Uterus (tissue), 2 donors: ENCODE measurements around the gene RAB7A.

Source experiments
- CTCF ChIP-seq, 4 experiments: fragments of 200-600 bp in 2 of 4; fragments of 450-650 bp in 2 of 4; sonication (generic) in 2 of 4; IDR thresholded peaks; one replicate each; pipeline ENCODE4 v1.5.1; 2016 to 2019; ENCODE audit warnings: antibody characterized with exemption in 4 of 4, mild to moderate bottlenecking in 2 of 4, moderate library complexity in 1 of 4
- POLR2A ChIP-seq, 2 donors: fragments of 450-650 bp; IDR thresholded peaks; one replicate each; pipeline ENCODE4 v1.6.1; 2016; ENCODE audit warnings: antibody characterized with exemption in 2 of 2, mild to moderate bottlenecking in 1 of 2, moderate library complexity in 1 of 2

- no peak for TF ChIP-seq CTCF (IDR thresholded peaks at IDR 0.05)
- no peak for TF ChIP-seq POLR2A (IDR thresholded peaks at IDR 0.05)
Observed at GRCh38 chr3:128844502-128844901, 118.5 kb downstream of the RAB7A start.
